ENCODE data around the gene G6PC3.

G6PC3 gene

DNA sequence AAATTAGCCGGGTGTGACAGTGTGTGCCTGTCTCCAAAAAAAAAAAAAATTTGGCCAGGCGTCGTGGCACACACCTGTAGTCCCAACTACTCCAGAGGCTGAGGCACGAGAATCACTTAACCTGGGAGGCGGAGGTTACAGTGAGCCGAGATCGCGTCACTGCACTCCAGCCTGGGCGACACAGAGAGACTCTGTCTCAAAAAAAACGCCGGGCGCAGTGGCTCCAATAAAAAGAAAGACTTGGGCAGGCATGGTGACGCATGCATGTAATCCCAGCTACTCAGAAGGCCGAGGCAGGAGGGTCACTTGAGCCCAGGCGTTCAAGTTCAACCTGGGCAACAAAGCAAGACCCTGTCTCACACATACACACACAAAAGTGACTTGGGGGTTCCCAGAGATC lies 7.7 kb upstream of the G6PC3 start:
- no peak for DNase-seq

DNA sequence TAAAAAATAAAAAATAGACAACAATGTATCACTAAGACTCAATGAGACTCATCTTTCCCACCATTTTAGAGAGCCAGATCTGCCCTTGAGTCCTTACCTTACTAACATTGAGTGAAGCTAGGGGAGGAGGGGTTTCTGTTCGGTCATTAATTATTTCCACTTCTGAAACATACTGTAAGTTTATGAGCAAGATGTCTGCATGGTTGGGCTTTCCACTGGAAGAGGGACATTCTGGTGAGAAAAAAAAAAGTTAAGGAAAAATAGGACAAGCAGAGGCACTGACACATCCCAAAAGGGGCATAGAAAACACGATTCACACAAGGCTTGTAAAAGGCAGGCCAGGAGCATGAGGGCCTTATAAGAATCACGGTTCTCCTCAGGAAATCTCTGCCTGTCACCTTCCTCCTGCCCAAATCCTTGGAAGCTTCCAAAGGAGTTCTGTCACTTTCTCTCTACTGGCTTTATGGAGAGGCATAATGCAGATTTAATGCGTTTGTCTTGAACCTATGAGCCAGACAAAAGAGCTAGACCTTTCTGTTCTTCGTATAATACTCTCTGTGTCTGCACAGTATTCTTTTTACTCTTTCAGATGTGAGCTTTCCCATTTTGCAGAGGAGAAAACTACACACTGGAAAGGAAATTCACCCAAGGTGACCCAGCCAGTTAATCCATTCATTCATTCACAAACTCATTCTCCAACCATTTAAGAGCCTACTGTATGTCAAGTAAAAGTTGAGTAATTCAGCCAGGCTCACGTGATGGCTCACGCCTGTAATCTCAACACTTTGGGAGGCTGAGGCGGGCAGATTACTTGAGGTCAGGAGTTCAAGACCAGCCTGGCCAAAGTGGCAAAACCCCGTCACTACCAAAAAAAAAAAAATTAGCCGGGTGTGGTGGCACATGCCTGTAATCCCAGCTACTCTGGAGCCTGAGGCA lies 6.6 kb upstream of the G6PC3 start:
- no peak for DNase-seq

DNA sequence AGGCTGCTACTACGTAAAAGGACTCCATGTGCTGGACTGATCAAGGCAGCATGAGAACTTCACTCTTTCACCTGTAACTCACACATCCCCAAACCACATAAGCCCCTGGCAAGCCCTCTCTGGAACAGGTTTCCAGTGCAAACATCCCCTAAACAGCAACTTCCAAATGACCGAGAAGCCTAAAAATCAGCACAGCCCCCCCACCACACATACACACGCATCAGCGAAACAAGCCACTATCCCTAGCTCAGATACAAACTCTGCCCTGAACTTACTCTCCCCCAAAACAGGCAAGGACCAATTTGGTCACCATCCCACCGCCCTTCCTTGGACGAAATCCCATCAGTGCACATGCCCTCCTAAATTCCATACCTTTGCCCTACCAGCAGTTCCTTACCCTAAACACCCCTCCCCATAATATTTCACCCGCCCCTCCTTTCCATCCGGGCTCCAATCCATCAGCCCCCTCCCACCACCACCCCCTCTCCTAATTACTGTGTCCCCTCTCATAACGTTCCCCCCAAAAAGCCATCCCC lies 4.8 kb upstream of the G6PC3 start:
- no peak for DNase-seq

DNA sequence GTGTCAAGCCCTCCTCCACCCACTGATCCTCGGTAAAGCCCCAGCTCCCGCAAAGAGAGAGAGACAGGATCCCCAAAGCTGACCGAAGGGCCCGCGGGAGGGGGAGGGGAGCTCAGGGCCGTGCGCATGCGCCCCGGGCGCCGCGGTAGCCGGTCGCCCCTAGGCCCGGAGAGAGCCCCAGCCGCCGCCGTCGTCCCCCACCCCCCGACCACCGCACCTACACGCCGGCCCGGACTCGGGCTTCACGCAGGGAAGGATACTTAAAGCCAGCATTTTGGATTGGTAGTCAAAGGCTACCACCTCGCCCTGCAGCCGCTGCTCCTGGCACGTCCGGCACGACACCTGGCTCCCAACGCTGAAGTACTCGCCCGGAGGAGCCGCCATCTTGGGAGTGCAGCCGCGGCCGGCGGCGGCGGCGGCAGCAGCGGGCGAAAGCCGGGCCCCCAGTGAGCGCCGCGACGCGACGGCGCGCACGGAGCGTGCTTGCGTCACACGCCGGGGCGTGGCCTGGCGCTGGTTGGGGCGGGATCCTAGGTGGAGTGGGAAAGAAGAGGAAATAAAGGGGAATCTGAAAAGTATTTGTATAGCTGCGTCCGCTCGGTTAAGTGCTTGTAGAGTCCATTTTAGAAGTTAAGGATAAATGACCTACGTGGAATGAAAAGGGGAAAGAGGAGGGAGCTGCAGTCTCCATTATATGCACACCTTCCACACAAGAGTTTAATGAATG lies 4.2 kb upstream of the G6PC3 start, which contains the start of gene LSM12:
Gene LSM12, minus strand, starts transcription at position 468 of the 727 bp plus-strand sequence. Its CDS starts 84 bp downstream, at position 384.
- peak; percentile 90 for DNase-seq

DNA sequence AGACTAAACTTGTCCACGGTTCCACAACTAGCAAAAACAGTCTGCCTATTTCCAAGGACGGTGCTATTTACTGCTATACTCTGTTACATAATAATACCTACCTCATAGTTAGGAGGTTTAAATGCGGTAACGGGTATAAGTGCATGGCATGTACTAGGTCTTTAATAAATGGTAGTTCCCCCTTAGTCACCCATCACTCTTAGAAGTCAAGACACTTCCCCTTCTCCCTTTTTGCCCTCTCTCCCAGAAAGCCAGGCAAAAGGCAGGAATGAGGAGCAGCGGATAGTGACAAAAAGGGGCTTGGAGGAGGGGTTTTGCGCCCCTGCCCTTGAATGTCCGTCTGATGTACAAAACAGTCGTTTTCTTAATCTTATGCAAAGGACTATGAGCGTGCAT lies 3.0 kb upstream of the G6PC3 start:
- DNase-seq = no peak

DNA sequence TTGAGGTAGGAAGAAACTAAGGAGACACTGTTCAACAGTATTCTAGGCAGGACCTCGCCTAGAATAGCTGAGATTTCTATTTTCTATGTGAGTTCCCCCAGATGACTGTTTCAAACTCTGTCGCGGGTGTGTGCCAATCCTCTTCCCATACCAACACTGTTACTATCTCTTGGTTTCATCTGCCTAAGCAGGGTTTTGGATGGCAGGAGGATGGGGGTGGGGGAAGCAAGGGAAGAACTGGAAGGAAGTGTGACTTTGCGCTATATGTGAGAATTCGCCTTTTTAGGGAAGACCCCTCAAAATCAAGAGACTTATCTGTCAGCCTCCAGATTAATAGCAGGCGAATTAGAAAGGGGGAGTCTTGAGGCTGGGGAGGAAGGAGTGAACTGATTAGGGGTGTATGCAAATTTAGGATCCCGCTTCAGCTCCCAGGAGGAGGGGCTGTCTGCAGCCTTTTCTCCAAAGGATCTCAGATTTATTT lies 521 bp upstream of the G6PC3 start:
- DNase-seq = no peak

- DNase-seq = no peak
Measured at GRCh38 chr17:44071198-44071520, 624 bp downstream of the G6PC3 start.

- no peak for DNase-seq
Measured at GRCh38 chr17:44071772-44072171, 1.2 kb downstream of the G6PC3 start.

- peak; percentile 59 for DNase-seq
Measured at GRCh38 chr17:44074231-44074910, 3.8 kb downstream of the G6PC3 start.

GRCh38 chr17:44074911-44075285 lies 4.4 kb downstream of the G6PC3 start:
- no peak for DNase-seq

- DNase-seq = no peak
Measured at GRCh38 chr17:44075598-44076293, 5.2 kb downstream of the G6PC3 start.

DNA sequence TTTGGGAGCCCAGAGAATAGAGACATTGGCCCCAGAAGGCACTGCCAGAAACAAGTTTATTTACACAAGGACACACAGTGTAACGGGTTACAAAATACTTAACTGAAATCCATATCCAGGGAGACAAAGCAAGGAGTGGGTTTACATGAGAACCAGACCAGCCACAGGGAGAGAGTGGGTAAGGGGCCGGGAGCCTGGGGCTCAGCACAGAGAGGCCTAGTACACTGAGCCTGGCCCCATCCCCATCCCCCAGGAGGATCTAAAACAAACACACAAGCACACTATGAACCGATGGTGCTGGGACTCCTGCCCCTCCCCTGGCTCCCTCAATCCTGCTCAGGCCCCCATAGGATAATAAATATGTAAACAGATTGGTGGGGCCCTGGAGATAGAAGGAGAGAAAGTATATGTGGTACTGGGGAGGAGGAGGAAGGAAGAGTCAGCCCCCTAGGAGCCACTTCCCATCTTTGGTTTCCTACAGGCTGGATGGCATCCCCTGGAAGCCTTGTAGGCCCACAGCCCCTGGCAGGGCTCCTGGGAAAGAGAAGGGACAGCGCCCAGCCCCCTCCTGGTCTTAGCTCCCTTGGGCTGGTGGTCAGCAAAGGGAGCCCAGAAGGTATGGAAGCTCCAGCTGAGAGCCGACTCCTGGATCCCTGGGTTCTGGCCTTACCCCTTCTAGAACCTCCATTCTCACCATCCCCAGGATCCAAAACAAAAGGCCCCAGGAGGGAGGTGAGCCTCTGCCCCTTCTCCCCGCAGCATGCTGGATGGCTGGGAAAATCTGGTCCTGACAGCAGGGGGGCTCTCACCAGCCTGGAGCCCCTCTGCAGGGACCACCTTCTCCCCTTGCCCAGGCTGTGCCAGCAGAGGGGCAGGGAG lies 6.4 kb downstream of the G6PC3 start:
- no peak for DNase-seq

GRCh38 chr17:44077595-44077909 lies 7.0 kb downstream of the G6PC3 start:
- no peak for DNase-seq

GRCh38 chr17:44078412-44078811 lies 7.9 kb downstream of the G6PC3 start:
- DNase-seq = no peak

DNA sequence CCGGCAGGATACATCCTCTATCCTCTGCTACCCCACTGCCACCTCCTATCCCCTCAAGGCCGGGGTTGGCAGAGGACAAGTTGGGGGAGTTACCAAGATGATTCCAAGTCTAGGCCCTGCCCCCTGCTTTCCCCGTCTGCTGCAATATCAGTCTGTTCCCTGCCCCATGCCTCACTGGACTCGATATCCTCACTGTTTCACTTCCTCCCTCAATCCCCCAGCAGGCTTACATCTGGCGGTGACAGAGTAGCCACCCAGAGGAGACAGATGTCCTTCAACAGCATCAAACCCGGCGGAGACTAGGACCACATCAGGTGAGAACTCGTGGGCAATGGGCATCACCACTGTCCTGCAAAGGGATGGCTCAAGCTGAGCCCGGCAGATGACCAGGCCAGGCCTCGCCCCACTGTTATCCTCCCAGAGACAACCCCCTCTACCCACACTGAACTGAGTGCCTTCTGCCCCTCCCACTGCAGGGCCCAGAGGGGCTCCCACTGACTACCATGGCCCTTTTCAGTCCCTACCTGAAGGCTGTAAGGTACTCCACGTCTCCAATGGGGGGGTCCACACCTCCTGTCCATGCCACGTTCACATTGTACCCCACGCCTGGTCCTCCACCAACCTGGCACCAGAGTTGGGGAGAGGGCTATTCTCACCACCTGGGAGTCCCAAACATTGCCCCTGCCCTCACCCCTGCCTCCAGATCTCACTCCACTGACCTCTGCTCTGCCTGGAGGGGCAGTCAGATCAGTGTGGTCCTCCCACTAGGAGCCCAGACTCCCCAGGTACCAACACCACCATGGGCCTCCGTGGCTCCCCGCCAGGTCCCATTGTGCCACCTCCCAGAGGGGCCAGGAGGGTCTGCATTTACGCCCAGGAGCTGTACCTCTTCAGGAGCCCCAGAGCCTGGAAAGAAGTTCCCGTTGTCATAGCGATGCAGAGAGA lies 9.6 kb downstream of the G6PC3 start:
- DNase-seq = no peak

DNA sequence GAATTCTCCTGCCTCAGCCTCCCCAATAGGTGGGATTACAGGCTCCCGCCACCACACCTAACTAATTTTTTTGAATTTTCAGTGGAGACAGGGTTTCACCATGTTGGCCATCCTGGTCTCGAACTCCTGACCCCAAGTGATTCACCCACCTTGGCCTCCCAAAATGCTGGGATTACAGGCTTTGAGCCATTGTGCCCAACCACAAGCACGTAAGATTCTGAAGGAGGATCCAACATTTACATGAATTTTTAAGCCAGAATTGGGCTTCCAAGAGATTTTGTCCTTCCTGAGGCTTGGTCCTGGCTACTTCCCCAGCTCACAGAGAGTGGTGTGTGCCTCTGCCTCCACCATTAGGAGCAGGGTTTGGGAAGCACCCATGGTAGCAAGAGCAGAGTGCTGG lies 11.1 kb downstream of the G6PC3 start:
- DNase-seq = no peak

GRCh38 chr17:44082256-44082927 lies 11.9 kb downstream of the G6PC3 start:
- DNase-seq = no peak

DNA sequence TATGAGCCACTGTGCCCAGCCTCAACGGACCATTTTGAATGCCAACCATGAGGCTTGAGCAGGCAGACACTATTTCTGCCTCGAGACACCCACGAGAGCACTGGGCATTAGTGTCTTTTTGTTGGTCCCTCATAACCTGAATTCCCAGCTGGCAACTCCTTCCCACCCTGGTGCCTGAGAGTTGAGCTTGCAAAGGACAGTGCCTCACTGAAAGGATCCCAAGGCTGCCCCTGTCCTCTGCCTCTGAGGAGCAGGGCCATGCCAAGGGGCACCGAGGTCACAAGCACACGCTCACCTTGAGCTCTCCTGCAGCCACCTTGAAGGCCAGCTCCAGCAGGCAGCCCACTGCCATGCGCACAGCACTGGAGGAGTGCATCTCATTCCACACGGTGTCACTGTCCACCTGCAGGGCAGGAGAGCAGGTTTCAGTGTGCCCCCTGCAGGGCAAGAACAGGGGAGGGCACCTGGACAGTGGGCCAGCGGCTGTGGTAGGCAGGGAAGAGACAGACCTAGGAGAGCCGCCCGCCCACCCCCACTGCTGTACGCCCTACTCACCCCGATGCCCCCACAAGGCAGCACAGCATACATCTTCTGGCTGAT lies 12.8 kb downstream of the G6PC3 start:
- DNase-seq = no peak

DNA sequence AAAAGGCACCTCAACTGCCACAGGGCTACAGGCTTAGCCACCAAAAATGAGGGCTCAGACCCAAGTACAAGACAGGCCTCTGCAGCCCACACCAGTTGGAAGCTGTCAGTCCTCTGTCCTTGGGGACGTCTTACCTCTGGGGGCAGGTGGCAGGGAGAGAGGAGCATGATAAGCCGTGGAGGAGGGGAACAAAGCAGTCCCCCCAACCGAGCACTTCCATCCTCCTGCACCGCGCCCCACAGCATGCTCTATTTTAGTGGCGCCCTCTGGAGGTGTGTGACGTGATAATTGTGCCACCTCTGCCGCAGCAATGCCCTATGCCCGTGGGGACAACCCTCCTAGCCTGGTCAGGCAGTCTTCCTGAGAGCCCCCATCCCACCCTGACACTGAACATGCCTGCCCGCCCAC lies 13.6 kb downstream of the G6PC3 start:
- DNase-seq = no peak

- no peak for DNase-seq
Measured at GRCh38 chr17:44084921-44085320, 14.4 kb downstream of the G6PC3 start.

Data from NCI-H1092 (cell line).